ENCODE results near the gene SLC25A23. TPM values are rescaled to one million over a fixed set of nuclear protein-coding genes. Genes with fewer than 3 reads are reported as not detected.

Gene SLC25A23
- total and polyA plus RNA-seq, 2 of the 4 experiments (the other 2 are of a cell fraction) = 7.0 to 7.6 TPM

DNA sequence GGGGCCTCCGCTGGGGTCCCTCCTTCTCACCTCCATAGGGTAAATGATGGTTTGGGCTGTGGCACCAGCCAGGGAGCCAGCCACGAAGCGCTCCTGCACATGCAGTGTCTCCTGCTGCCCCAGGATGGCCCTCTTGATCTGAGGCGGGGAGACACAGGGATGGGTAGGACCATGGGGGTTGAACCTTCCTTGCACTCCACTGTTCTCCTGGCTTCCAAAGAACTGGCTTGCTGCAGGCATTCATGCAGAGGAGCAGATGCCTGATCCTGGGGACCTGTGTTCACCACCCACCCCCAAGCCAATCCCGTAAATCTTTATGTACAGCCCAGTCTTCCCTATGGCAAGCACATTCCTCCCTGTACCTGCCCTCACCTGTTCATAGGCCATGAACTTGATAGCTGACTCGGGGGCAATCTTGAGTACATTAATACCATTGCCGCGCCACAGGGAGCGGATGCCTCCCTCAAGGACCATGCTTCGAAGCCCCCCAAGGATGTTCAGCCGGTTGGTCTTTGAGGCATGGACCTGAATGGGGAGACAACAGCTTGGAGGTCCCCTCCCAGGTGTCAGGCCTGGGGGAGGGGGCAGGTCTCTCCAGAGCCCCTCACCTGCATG lies 5.5 kb downstream of the SLC25A23 start:
- Histone ChIP-seq H3K9me3 (ENCODE audit: control insufficient read depth, insufficient read depth, low read length) (peaks cover 10% of the 10 kb centered on the region; the same call in 1 of the 2 replicates), H3K56ac (ENCODE audit: extremely low read depth, insufficient read depth, low read length) (no peak overlapping the region), H2BK15ac (ENCODE audit: low read depth, low read length) (no peak overlapping the region), H3K4me3 (ENCODE audit: insufficient read depth, low read depth, low read length) (no peak overlapping the region), H3K4me1 (ENCODE audit: control insufficient read depth, insufficient read depth, low read length) (peaks cover 3% of the 10 kb centered on the region; the same call in 1 of the 2 replicates), H4K5ac (ENCODE audit: low read depth, low read length) (no peak overlapping the region), H3K36me3 (ENCODE audit: control insufficient read depth, insufficient read depth, low read length) (peaks cover 16% of the 10 kb centered on the region), H3K18ac (ENCODE audit: low read depth, low read length) (no peak overlapping the region), H3K27me3 (ENCODE audit: control insufficient read depth, insufficient read depth, low read length) (no peaks in the 10 kb centered on the region), H3K9me1 (ENCODE audit: insufficient read depth, low read length) (no peaks in the 10 kb centered on the region), H3K23ac (ENCODE audit: low read depth, low read length) (no peak overlapping the region), H3K27ac (ENCODE audit: insufficient read depth, low read length) (no peak overlapping the region), H2BK120ac (ENCODE audit: low read depth, low read length) (no peak overlapping the region), H2AK5ac (ENCODE audit: low read depth, low read length) (no peak overlapping the region), H3K79me1 (ENCODE audit: low read depth in 1 of 2, low read length in 2 of 2) (peaks cover 0 to 3% of the 10 kb centered on the region in 2 experiments; a peak in 1 of 4 replicates), H3K4me2 (ENCODE audit: low read depth, low read length) (no peak overlapping the region), H3K4ac (ENCODE audit: low read depth, low read length) (no peak overlapping the region), H2AFZ (replicated peaks; ENCODE audit: low read length, poor library complexity) (no peak overlapping the region), H2BK5ac (ENCODE audit: low read depth, low read length, poor library complexity, severe bottlenecking) (no peak overlapping the region), H3K14ac (replicated peaks; ENCODE audit: low read depth, low read length) (no peak overlapping the region), H4K91ac (ENCODE audit: insufficient read depth, low read depth, low read length) (no peak overlapping the region), H3K9ac (ENCODE audit: low read depth, low read length) (no peak overlapping the region), H2BK20ac (ENCODE audit: low read depth, low read length) (no peak overlapping the region), H4K20me1 (ENCODE audit: insufficient read depth, low read length) (no peaks in the 10 kb centered on the region), H4K8ac (ENCODE audit: low read depth in 2 of 2, low read length in 2 of 2) (no peak overlapping the region), H2AK9ac (replicated peaks; ENCODE audit: low read depth, low read length, poor library complexity) (no peak overlapping the region)
- CTCF ChIA-PET = no interaction called here
- no peak for ATAC-seq (ENCODE audit: low read depth)
- dilution Hi-C loops (cut with HindIII; ENCODE audit: low sequenced_read_pairs, unreplicated experiment) (no loop called here), in situ Hi-C loops (cut with MboI; ENCODE audit: low sequenced_read_pairs) (no loop called here), intact Hi-C loops (cut with micrococcal nuclease) (loop anchor here (10.0 kb wide), 1 partner anchor 659 kb away; the partner anchor contains the start of gene DUS3L)
- no peak for TF ChIP-seq NFE2L2 (IDR thresholded peaks at IDR 0.05; ENCODE audit: low read depth, low read length)
- WGBS, 2 experiments (ENCODE audit: extremely low coverage in 2 of 2, insufficient read length in 1 of 2) = 80% methylated on average over 4 of the region's 11 CpGs; no CpG with 5 or more reads in 1 of the 2 experiments
- no peak for DNase-seq
- POLR2A ChIA-PET (ENCODE audit: unreplicated experiment) = interaction anchor here (0.6 to 1.1 kb wide), 2 partner anchors 9 to 21 kb away, joined by 3 to 7 read pairs; no protein-coding TSS in a partner anchor
- no TSS peak for BruUV-seq (replicated peaks)
